ENCODE results near the gene ZBED1. TPM values are rescaled to one million over a fixed set of nuclear protein-coding genes. Genes with fewer than 3 reads are reported as not detected.

The ZBED1 gene
- total and polyA plus RNA-seq, 9 of the 15 experiments (the other 6 are each of a cell fraction or from before 2014, with no cell fraction given), result 0.61 to 27.6 (median 13.9) TPM

DNA sequence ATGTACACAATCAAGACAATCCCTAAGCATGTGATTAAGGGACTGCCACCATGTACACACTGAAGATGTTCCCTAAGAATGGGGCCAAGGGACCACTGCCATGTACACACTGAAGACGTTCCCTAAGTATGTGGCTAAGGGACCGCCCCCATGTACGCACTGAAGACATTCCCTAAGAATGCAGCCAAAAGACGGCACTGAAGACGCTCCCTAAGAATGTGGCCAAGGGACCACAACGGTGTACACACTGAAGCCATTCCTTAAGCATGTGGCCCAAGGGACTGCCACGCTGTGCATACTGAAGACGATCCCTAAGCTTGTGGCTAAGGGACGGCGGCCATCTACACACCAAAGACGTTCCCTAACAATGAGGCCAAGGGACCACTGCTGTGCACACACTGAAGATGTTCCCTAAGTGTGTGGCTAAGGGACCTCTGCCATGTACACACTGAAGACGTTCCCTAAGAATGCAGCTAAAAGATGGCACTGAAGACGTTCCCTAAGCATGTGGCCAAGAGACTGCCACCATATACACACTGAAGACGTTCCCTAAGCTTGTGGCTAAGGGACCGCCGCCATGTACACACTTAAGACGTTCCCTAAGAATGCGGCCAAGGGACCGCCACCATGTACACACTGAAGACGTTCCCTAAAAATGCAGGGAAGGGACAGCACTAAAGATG lies 26.4 kb downstream of the ZBED1 start (continued):
- TF ChIP-seq, protein P1, sequence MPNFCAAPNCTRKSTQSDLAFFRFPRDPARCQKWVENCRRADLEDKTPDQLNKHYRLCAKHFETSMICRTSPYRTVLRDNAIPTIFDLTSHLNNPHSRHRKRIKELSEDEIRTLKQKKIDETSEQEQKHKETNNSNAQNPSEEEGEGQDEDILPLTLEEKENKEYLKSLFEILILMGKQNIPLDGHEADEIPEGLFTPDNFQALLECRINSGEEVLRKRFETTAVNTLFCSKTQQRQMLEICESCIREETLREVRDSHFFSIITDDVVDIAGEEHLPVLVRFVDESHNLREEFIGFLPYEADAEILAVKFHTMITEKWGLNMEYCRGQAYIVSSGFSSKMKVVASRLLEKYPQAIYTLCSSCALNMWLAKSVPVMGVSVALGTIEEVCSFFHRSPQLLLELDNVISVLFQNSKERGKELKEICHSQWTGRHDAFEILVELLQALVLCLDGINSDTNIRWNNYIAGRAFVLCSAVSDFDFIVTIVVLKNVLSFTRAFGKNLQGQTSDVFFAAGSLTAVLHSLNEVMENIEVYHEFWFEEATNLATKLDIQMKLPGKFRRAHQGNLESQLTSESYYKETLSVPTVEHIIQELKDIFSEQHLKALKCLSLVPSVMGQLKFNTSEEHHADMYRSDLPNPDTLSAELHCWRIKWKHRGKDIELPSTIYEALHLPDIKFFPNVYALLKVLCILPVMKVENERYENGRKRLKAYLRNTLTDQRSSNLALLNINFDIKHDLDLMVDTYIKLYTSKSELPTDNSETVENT (CRISPR knock-in tag; IDR thresholded peaks at IDR 0.05), result no peak
- TF ChIP-seq LARP7 (IDR thresholded peaks at IDR 0.05) (no peak), ZNF197 (CRISPR knock-in tag; IDR thresholded peaks at IDR 0.05; ENCODE audit: low read depth) (no peak), CHD1 (IDR thresholded peaks at IDR 0.05; ENCODE audit: low read length) (no peak), CSDE1 (IDR thresholded peaks at IDR 0.05) (no peak), PPARD (CRISPR knock-in tag; IDR thresholded peaks at IDR 0.05) (no peak), SMC3 (conservative IDR thresholded peaks at IDR 0.05; ENCODE audit: insufficient read depth, low read depth, low read length) (no peak), NCOR1 (IDR thresholded peaks at IDR 0.05) (no peak; the same call in 1 of the 2 replicates), ZNF449 (CRISPR knock-in tag; IDR thresholded peaks at IDR 0.05) (no peak), RFX1 (IDR thresholded peaks at IDR 0.05) (peak; percentile 32; the same call in 1 of the 2 replicates), HDAC3 (IDR thresholded peaks at IDR 0.05; ENCODE audit: borderline replicate concordance, partially characterized antibody) (no peak), ZNF232 (CRISPR knock-in tag; IDR thresholded peaks at IDR 0.05) (peak; percentile 13; the same call in 1 of the 2 replicates), CREB1 (IDR thresholded peaks at IDR 0.05) (no peak; the same call in 1 of the 2 replicates), CREB1 (CRISPR knock-in tag; IDR thresholded peaks at IDR 0.05) (peak; percentile 83), EZH2 (IDR thresholded peaks at IDR 0.05; ENCODE audit: borderline replicate concordance, low read depth, low read length) (no peak), ZNF174 (CRISPR knock-in tag; IDR thresholded peaks at IDR 0.05) (no peak)
- TF ChIP-seq, protein P2, sequence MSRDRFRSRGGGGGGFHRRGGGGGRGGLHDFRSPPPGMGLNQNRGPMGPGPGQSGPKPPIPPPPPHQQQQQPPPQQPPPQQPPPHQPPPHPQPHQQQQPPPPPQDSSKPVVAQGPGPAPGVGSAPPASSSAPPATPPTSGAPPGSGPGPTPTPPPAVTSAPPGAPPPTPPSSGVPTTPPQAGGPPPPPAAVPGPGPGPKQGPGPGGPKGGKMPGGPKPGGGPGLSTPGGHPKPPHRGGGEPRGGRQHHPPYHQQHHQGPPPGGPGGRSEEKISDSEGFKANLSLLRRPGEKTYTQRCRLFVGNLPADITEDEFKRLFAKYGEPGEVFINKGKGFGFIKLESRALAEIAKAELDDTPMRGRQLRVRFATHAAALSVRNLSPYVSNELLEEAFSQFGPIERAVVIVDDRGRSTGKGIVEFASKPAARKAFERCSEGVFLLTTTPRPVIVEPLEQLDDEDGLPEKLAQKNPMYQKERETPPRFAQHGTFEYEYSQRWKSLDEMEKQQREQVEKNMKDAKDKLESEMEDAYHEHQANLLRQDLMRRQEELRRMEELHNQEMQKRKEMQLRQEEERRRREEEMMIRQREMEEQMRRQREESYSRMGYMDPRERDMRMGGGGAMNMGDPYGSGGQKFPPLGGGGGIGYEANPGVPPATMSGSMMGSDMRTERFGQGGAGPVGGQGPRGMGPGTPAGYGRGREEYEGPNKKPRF (IDR thresholded peaks at IDR 0.05; ENCODE audit: low read depth, low read length), result no peak
- TF ChIP-seq, protein P3, sequence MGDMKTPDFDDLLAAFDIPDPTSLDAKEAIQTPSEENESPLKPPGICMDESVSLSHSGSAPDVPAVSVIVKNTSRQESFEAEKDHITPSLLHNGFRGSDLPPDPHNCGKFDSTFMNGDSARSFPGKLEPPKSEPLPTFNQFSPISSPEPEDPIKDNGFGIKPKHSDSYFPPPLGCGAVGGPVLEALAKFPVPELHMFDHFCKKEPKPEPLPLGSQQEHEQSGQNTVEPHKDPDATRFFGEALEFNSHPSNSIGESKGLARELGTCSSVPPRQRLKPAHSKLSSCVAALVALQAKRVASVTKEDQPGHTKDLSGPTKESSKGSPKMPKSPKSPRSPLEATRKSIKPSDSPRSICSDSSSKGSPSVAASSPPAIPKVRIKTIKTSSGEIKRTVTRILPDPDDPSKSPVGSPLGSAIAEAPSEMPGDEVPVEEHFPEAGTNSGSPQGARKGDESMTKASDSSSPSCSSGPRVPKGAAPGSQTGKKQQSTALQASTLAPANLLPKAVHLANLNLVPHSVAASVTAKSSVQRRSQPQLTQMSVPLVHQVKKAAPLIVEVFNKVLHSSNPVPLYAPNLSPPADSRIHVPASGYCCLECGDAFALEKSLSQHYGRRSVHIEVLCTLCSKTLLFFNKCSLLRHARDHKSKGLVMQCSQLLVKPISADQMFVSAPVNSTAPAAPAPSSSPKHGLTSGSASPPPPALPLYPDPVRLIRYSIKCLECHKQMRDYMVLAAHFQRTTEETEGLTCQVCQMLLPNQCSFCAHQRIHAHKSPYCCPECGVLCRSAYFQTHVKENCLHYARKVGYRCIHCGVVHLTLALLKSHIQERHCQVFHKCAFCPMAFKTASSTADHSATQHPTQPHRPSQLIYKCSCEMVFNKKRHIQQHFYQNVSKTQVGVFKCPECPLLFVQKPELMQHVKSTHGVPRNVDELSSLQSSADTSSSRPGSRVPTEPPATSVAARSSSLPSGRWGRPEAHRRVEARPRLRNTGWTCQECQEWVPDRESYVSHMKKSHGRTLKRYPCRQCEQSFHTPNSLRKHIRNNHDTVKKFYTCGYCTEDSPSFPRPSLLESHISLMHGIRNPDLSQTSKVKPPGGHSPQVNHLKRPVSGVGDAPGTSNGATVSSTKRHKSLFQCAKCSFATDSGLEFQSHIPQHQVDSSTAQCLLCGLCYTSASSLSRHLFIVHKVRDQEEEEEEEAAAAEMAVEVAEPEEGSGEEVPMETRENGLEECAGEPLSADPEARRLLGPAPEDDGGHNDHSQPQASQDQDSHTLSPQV (IDR thresholded peaks at IDR 0.05), result no peak
